ENCODE data around the gene DDX47.

Gene DDX47

GRCh38 chr12:12813120-12814101 is at the start of gene DDX47:
DDX47 (plus strand) TSS chr12:12813346; CDS start chr12:12813368, 22 bp downstream.
- peak; percentile 94 for DNase-seq (ENCODE audit: low read depth in 2 of 2)

DNA sequence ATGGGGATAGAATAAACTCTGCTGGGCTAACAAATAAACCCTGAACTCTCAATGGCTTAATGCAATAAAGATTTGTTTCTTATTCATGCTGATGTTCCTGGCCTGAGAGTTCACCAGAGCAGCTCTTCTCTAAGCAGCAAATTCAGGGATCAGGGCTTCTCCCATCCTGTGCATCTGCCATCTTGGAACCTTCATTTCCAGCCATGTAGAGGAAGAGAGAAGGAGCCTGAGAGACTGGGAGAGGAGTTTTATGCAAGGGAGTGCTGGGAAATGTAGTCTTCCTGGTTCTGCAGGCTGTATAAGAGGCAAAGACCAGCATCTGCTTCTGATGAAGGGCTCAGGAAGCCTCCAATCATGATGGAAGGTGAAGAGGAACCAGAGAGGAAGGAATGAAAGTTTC is 48.3 kb upstream of the DDX47 start:
- no peak for DNase-seq (ENCODE audit: low read depth in 2 of 2)

GRCh38 chr12:12770262-12770661 is 42.9 kb upstream of the DDX47 start:
- DNase-seq (ENCODE audit: low read depth in 2 of 2): no peak

DNA sequence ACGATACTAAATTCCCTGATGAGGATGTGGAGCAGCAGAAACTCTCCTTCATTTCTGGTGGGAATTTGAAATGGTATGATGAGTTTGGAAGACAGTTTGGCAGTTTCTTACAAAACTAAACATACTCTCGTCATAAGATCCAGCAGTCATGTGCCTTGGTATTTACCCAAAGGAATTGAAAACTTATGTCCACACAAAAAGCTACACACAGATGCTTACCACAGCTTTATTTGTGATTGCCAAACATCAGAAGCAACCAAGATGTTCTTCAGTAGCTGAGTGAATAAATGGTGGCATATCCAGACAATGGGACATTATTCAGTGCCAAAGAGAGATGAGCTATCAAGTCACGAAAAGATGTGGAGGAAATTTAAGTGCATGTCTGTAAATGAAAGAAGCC is 38.4 kb upstream of the DDX47 start:
- no peak for DNase-seq (ENCODE audit: low read depth in 2 of 2)

DNA sequence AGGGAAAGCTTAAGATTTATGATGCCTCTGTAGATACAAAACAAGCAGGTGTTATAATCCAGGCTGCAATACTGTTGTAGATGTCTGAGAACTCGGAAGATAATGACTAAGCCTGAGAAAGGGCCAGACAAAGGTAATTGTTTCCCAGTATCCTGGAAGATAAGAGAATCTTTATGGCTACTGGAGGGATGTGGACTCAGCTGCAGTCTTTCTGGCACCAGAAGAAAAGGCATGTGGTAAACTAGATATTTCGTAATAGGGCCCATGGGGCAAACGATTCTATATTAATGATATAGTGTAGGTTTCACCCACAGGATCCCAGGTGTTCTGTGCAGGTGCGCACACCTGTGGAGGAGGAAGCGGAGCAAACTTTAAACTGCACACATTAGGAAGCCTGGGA is 36.9 kb upstream of the DDX47 start:
- no peak for DNase-seq (ENCODE audit: low read depth in 2 of 2)

GRCh38 chr12:12777092-12777491 is 36.1 kb upstream of the DDX47 start:
- no peak for DNase-seq (ENCODE audit: low read depth in 2 of 2)

- no peak for DNase-seq (ENCODE audit: low read depth in 2 of 2)
Observed at GRCh38 chr12:12779007-12779406, 34.1 kb upstream of the DDX47 start.

GRCh38 chr12:12779529-12779928 is 33.6 kb upstream of the DDX47 start:
- DNase-seq (ENCODE audit: low read depth in 2 of 2): no peak

- DNase-seq (ENCODE audit: low read depth in 2 of 2): no peak
Observed at GRCh38 chr12:12784116-12784515, 29.0 kb upstream of the DDX47 start.

- DNase-seq (ENCODE audit: low read depth in 2 of 2): no peak
Observed at GRCh38 chr12:12784911-12785814, 28.0 kb upstream of the DDX47 start, which contains the start of gene APOLD1. APOLD1 (plus strand) TSS chr12:12785659; CDS start chr12:12785692, 33 bp downstream.

GRCh38 chr12:12786351-12786705 is 26.8 kb upstream of the DDX47 start:
- no peak for DNase-seq (ENCODE audit: low read depth in 2 of 2)

- peak in 1 of 2 donors; percentile 53 for DNase-seq (ENCODE audit: low read depth in 2 of 2)
Observed at GRCh38 chr12:12786706-12787601, 26.2 kb upstream of the DDX47 start.

GRCh38 chr12:12788131-12788530 is 25.0 kb upstream of the DDX47 start:
- DNase-seq (ENCODE audit: low read depth in 2 of 2): no peak

DNA sequence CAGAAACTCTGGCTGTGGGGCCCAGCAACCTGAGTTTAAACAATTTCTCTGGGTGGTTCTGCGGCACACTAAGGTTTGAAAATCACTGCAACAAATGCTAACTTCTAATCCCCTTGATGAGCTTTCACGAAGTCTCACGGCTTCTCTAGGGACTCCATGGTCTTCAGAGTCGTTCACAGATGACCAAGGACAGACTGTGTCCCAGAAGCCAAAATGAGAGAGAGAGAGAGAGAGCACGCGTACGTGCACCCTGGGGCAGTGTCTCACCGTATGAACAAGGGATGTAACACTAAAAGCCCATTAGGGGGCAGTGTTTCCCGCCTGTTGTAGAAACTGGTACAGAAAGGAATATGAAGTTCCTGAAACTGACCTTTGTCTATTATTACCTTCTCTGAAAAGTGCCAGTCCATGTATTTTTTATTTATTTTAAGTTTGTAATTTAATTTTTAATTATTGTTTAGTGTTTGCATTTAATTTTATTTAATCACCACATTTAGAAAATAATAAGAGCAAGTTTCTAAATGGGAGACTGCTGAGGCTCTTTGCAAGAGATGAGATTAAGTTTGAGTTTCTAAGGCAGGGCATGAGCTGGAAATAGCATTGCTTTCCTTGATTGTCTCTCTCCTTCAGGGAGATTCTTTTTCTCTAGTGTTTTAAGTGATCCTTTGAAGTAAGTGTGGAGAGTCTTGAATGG is 24.3 kb upstream of the DDX47 start:
- peak in 1 of 2 donors; percentile 38 for DNase-seq (ENCODE audit: low read depth in 2 of 2)

GRCh38 chr12:12790956-12791355 is 22.2 kb upstream of the DDX47 start:
- DNase-seq (ENCODE audit: low read depth in 2 of 2): no peak

GRCh38 chr12:12791756-12792369 is 21.3 kb upstream of the DDX47 start:
- DNase-seq (ENCODE audit: low read depth in 2 of 2): no peak

- DNase-seq (ENCODE audit: low read depth in 2 of 2): no peak
Observed at GRCh38 chr12:12792421-12792820, 20.7 kb upstream of the DDX47 start.

DNA sequence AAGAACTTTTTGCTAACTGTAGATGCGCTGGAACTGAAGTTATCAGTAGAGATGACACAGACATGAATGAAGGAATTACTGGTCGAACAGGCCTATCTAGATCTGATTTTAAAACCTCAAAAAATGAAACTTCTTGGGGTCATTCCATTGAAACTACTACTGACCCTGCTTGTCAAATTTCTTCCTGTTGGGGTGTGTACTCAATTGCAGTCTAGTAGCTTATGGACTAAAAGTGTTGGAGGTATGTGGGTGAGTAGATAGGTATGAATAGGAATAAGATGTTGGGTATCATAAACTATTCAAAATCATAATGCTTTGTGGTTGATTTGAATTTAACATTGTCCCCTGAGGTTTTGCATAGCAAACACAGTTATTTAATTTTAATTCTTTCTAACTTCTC is 18.5 kb upstream of the DDX47 start:
- no peak for DNase-seq (ENCODE audit: low read depth in 2 of 2)

DNA sequence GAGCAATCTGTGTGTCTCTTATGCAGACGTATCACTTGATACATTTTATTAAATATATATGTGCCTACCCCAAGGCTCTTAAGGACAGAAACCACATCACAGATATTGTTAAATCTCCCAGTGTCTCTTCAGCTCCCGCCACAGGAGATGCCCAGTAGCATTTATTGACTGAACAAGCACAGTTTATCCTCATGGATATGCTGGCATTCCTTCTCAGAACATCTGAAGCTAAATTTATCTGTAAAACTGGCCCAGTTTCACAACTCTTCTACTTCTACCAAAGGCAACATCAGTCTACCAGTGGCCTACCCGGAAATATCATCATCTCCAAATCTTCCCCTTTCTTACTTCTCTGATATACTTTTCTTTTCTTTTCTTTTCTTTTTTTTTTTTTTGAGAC is 17.0 kb upstream of the DDX47 start:
- no peak for DNase-seq (ENCODE audit: low read depth in 2 of 2)
